ENCODE data around the gene WDR6.

- no peak for TF ChIP-seq NRF1 (conservative IDR thresholded peaks at IDR 0.05; ENCODE audit: low read depth, low read length)
- TF ChIP-seq SMARCA5 (IDR thresholded peaks at IDR 0.05): no peak
- TF ChIP-seq JUND (IDR thresholded peaks at IDR 0.05; ENCODE audit: low read depth, low read length): no peak
- TF ChIP-seq POLR2AphosphoS5 (IDR thresholded peaks at IDR 0.05; ENCODE audit: low read length): no peak
- no peak for TF ChIP-seq SP1 (IDR thresholded peaks at IDR 0.05; ENCODE audit: low read depth, low read length)
- TF ChIP-seq ATF3 (IDR thresholded peaks at IDR 0.05; ENCODE audit: borderline replicate concordance, extremely low read depth, low read depth, low read length): no peak
- TF ChIP-seq POLR2AphosphoS2 (IDR thresholded peaks at IDR 0.05; ENCODE audit: low read depth, low read length): peak; percentile 18
- TF ChIP-seq CTCF (IDR thresholded peaks at IDR 0.05 in 2 of 3, conservative IDR thresholded peaks at IDR 0.05 in 1 of 3; ENCODE audit: control insufficient read depth in 2 of 3, extremely low read depth in 1 of 3, insufficient read depth in 1 of 3, low read depth in 3 of 3, low read length in 3 of 3): no peak
- no peak for TF ChIP-seq HDAC2 (IDR thresholded peaks at IDR 0.05)
Measured at GRCh38 chr3:49026536-49026935, 19.3 kb downstream of the WDR6 start.
